DND-41 (cell line): ENCODE data around the gene METTL9.

Experiments used
- EZH2 ChIP-seq: IDR thresholded peaks from 3 replicates; pipeline ENCODE4 v1.6.1; 2012; ENCODE audit warnings: borderline replicate concordance, low read depth, mild to moderate bottlenecking, moderate library complexity, low read length, inconsistent platforms; ENCODE audit not compliant: severe bottlenecking
- TF ChIP-seq, protein P1 (sequence below): IDR thresholded peaks from 2 replicates; pipeline ENCODE4 v1.5.1; 2012; ENCODE audit warnings: borderline replicate concordance, low read length, moderate library complexity, mild to moderate bottlenecking; ENCODE audit not compliant: poor library complexity, severe bottlenecking; ENCODE audit errors: extremely low read depth

DNA sequence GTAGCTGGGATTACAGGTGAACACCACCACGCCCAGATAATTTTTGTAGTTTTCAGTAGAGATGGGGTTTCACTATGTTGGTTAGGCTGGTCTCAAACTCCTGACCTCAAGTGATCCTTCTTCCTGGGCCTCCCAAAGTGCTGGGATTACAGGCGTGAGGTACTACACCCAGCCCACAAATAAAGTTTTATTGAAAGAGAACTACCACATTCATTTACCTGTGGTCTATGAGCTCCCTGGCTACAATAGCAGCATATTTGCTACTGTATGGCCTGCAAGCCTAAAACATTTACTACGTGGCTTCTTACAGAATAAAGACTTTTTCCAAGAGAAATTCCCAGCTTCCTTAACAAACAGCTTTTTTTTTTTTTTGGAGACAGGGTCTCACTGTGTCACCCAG, 3.4 kb downstream of the METTL9 start:
- TF ChIP-seq, protein P1, sequence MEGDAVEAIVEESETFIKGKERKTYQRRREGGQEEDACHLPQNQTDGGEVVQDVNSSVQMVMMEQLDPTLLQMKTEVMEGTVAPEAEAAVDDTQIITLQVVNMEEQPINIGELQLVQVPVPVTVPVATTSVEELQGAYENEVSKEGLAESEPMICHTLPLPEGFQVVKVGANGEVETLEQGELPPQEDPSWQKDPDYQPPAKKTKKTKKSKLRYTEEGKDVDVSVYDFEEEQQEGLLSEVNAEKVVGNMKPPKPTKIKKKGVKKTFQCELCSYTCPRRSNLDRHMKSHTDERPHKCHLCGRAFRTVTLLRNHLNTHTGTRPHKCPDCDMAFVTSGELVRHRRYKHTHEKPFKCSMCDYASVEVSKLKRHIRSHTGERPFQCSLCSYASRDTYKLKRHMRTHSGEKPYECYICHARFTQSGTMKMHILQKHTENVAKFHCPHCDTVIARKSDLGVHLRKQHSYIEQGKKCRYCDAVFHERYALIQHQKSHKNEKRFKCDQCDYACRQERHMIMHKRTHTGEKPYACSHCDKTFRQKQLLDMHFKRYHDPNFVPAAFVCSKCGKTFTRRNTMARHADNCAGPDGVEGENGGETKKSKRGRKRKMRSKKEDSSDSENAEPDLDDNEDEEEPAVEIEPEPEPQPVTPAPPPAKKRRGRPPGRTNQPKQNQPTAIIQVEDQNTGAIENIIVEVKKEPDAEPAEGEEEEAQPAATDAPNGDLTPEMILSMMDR: no peak
- TF ChIP-seq EZH2: no peak
